Fibroblast of skin of scalp (primary cell): Measurements from ENCODE around the gene SLC34A3. TPM values are rescaled to one million over a fixed set of nuclear protein-coding genes. Genes with fewer than 3 reads are reported as not detected.
A peak's percentile ranks its signal among the peaks of the same experiment; 100 is the strongest.

Experiments
- DNase-seq: peaks from one replicate; pipeline ENCODE4 v3.0.0-alpha.2; 2013
- polyA plus RNA-seq, 2 experiments: library from polyadenylated mRNA; unstranded; fragments of 120-200 nt; gene quantifications; one replicate each; pipeline ENCODE4 v1.2.1, GENCODE V29; 2013; ENCODE audit not compliant: insufficient read length in 2 of 2

The SLC34A3 gene
- polyA plus RNA-seq (2013, experiment 1 of 2; ENCODE audit: insufficient read length) = 0.16 TPM
- polyA plus RNA-seq (2013, experiment 2 of 2; ENCODE audit: insufficient read length) = 0.09 TPM

DNA sequence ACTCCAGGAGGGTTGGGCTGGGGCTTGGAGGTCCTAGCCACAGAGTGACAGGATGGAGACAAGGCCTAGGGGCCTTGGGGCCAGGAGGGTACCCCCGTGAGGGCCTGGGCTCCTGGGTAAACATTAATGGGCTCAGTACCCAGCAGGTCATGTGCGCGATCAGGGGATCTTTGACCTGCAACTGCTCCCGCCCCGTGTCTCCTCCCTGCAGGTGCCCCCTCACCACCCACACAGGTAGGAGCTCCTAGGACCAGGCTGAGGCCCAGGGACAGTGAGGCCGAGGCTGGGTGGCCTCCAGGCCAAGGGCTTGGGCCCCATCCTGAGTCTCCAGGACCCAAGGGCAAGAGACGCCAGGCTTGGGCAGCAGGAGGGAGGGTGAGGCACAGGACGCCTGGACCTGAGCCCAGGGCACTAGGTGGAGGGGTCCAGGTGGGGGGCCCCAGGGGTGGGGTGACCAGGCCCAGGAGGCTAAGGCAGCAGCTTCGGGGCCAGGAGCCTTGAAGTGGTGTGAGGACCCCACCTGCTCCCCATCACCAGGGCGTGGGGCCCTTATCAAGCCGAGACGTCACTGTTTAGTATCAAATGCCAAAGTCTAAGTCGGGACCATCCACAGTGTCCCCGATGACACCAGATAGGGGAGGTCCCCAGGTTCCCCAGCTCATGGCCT is at the start of gene SLC34A3:
Gene SLC34A3, plus strand, starts transcription at position 197 of the 667 bp plus-strand sequence. CDS start 802 bp downstream, outside the sequence.
- DNase-seq = no peak

DNA sequence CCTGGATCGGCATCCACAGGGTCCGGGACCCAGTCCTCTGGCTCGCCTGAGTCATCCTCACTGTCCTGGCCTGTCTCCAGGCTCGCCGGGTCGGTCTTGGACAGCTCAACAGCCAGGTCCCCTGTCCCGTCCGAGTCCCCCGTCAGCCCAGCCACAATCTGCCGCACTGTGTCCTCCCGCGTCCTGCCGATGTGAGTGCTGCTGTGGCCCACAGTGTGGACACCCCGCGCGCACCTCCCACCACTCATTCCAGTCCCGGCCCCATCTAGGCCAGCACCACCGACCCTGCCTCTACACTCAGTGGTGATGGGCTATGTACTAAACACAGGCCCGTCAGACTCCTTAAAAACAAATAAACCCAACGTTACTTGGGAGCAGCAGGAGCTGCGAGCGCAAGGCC is 49.0 kb upstream of the SLC34A3 start:
- DNase-seq = no peak

DNA sequence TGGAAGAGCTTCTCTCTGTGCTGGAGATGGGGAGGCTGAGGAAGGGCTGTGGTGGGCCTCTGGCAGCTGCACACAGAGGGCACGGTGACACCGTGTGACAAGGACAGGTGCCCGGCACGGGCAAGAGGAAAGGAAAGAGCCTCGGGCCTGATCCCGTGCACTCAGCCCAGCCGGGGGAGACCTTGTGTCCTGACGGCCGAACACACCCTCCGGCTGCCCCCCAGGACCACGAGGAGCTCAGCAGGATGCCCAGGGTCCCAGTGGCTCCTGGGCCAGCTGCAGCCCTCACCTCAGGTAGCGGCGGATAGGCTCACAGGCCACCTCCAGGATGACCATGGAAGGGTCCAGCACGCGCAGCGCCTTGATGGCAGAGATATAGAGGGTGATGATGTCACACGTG is 47.9 kb upstream of the SLC34A3 start:
- no peak for DNase-seq

- DNase-seq = no peak
These were observed 46.6 kb upstream of the SLC34A3 start for GRCh38 chr9:137183980-137184595.

DNA sequence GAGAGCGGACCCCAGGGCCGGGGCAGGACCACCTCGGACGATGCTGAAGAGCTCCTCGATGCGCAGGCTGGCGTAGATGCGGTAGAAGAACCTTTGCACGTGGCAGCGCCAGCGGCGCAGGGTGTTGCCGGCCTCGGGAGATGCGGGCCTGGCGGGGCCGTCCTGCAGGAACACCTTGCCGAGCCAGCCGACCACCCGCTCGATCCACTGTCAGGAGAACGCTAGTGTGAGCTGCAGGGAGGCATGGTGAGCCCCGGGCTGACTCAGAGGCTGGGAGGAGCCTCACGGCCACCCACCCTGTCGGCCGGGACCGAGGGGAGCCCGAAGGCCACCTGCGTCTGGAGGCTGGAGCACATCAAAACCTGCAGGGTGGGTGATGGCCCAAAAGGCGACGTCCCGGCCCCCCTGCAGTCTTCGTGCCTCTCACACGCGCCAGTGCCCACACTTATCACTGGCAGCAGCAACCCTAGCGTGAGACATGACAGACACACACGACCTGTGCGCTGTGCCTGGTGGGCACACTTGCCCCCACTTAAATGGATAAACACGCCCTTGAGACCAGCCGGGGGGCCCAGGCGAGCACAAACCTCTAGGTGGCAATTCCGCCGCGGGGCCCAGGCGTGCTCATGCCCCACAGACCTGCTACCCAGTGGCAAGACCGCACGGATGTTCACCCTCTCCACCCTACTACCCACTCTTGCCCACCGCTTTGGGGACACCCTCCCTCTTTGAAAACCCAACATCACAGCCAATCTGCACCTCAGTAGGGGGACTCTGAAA is 45.6 kb upstream of the SLC34A3 start:
- DNase-seq = no peak

DNA sequence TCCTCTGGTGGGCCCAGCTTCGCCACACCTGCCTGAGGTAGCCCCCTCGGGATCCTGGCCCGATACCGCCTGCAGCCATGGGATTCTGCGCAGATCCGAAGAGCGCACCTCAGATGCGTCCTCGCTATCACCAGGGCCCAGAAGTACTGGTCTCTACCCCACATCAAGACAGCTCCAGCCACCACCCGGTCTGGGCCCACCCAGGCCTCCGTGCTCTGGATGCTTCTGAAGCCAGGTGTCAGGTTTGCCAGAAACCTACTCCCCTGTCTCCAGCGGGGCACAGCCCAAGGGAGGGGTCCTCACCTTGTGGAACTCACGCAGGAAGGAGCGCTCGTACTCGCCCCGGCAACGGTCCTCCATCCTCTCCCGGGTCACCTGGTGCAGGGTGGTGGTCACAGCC is 44.8 kb upstream of the SLC34A3 start:
- no peak for DNase-seq

- DNase-seq = no peak
These were observed 44.3 kb upstream of the SLC34A3 start for GRCh38 chr9:137186385-137186784.

DNA sequence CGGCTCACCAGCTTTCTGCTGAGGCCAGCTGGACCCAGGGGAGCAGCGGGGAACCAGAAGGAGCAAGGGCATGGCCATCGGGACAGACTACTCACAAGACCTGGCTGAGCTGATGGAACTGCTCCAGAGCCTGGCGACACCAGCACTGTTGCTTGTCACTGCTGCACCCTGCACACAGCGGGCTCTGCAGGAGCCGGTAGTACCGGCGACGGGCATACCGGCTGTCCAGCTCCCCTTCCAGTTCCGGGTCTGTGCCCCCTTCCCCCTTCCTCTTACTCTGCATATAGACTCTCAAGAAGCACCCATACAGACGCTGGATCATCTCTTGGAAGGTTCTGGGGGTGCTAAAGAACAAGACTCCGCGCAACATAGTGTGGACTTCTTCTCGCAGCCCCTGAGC is 43.3 kb upstream of the SLC34A3 start:
- no peak for DNase-seq

DNA sequence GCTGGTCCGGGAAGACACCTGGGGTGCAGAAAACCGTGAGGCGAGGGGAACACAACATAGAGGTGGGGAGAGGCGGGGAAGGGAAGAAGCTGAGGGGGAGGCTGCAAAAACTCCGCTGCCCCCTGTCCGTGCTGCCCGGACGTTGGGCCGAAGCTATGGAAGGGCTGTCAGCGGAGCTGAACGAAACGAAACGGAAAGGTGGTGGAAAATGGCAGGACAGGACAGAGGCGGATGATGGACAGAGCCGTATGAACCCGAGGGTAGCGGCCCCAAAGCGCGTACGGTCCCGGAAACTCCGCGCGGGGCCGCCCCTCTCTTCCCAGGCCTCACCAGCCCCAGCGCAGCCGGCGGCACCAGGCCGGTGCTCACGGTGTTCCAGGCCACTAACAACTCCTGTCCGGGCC is 42.6 kb upstream of the SLC34A3 start:
- DNase-seq = no peak

- peak; percentile 93 for DNase-seq
These were observed 42.0 kb upstream of the SLC34A3 start, which contains the start of the genes ANAPC2 and SSNA1 for GRCh38 chr9:137188490-137189296. Gene ANAPC2, minus strand, starts transcription at chr9:137188560. Its CDS starts 28 bp downstream, at chr9:137188532. Gene SSNA1, plus strand, starts transcription at chr9:137188676. Its CDS starts 51 bp downstream, at chr9:137188727.

DNA sequence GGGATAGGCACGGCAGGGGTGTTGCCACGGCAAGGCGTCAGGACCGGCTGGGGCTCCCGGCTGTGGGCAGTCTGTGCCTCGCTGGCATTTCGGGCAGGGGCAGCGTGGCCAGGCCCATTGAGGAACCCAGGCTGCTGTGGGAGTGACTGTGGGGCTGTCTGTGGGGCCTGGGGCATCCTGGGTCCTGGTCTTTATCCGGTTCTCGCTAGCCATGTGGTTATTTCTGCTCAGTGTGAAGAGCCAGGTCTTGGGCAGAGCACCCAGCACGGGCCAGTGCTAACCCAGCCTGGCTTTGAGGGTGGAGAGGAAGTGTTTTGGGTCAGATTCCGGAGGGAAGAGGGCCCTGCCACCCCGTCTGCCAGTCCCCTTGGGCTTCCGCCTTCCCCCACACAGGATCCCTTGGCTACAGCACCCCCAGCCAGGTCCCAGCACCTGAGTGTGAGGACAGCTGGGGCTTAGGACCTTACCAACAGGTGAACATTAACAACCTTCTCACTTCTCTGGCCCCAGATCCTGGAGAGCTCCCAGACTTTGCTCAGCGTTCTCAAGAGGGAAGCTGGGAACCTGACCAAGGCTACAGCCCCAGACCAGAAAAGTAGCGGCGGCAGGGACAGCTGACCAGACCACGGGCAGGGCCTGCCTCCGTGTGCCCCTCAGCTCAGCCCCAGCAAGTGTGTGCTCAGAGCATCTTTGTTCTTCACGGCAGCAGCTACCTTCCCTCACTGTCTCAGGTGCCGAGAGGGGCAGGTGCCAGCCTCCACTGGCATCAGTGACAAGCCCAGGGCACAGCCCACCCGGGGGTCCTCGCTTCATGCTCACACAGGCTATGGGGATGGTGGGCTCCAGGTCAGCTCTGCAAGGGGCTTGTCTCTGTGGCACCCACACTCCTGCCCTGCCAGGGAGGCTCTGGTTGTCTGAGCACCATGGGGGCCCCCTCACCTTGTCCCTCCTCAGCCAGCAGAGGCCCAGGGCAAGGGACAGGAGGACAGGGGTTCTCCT is 41.1 kb upstream of the SLC34A3 start:
- no peak for DNase-seq

DNA sequence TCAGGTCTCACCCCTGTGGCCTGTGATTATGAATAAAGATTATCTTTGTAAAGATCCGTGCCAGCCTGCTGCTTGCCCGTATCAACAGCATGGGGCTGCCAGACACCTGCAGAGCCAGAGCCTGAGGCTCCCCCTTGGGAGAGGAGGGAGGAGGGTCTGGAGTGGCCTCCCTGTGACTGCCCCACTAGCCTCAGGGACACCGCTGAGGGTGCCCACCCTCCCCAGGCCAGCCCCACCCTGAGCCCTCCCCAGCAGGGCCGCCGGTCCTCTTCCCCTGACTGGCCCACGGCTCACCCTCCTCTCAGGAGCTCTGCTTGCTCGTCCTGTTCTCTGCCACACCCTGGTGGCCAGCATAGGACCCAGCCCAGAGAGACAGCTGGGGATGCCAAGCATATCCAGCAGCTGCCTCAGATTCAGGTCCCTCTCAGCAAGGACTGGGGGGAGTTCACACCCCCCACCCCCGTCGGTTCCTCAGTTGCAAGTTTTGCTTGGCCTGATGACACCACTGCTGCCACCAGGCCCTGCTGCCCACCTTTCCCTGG is 40.3 kb upstream of the SLC34A3 start:
- DNase-seq = no peak

DNA sequence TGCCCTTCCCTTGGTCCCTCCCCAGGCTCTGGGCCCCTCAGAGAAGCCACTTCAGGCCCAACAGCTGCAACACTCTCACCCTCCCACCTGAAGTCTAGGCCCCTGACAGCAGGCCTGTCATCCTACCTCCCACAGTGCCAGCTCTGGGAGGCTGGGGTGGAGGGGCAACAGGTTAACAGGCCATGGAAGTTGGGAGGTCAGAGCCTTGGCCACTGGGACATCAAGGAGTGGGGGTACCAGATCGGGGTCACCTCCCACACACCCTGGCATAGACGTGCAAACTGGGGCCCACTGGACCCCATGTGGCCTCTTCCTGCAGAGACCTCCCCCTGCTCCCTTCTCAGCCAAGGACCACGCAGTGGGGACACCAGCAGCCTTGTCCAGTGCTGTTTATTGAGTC is 39.5 kb upstream of the SLC34A3 start:
- no peak for DNase-seq

GRCh38 chr9:137191691-137192447 is 38.8 kb upstream of the SLC34A3 start:
- no peak for DNase-seq

- DNase-seq = no peak
These were observed 38.3 kb upstream of the SLC34A3 start for GRCh38 chr9:137192448-137192780.

DNA sequence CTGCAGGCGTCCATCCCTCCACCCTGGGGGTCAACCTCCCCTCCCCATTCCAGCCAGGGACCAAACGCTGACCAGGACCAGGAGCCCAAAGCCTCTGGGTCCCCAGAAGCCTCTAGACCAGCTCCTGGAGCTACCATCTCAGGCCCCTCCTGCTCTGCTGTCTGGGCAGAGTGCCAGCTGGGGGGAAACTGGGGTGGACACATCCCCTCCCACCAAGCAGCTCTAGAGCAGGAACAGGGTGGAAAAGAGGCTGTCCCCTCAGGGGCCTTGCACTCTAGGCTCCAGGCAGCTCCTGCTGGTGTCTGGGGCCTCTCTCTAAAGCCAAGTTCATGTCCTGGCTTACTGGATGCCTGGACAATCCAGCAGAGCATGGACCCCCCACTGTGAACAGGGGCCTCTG is 37.8 kb upstream of the SLC34A3 start:
- no peak for DNase-seq

GRCh38 chr9:137193771-137194170 is 36.9 kb upstream of the SLC34A3 start:
- DNase-seq = no peak

- no peak for DNase-seq
These were observed 36.3 kb upstream of the SLC34A3 start for GRCh38 chr9:137194388-137194787.

- no peak for DNase-seq
These were observed 35.8 kb upstream of the SLC34A3 start for GRCh38 chr9:137194909-137195308.

GRCh38 chr9:137195525-137196220 is 35.0 kb upstream of the SLC34A3 start:
- no peak for DNase-seq
